Activated B cell treated with CpG ODN at 0.5 μM for 24 hours (primary cell): ENCODE results near the gene GPR183. TPM values are rescaled to one million over a fixed set of nuclear protein-coding genes. Genes with fewer than 3 reads are reported as not detected.

Experiments
- ATAC-seq: fragments of 200-7000 bp; cut with Tn5 transposase; one replicate; pipeline ENCODE4 v1.10.0; 2021; ENCODE audit warnings: low read depth, mild to moderate bottlenecking, moderate library complexity
- CTCF ChIA-PET: fragments of 350-600 bp; sonication (Branson Sonifier 250); formaldehyde crosslinking; loops from one replicate; lab custom pipeline; 2021; ENCODE audit warnings: antibody characterized with exemption; lab: Charles Lee
- POLR2A ChIA-PET: fragments of 350-600 bp; sonication (Branson Sonifier 250); formaldehyde crosslinking; loops from one replicate; lab custom pipeline; 2021; ENCODE audit warnings: antibody characterized with exemption; lab: Charles Lee
- DNase-seq: peaks from one replicate; pipeline ENCODE4 v3.0.0; 2022
- H3K27ac Mint-ChIP-seq: one replicate; pipeline ENCODE4 v1.8.0; 2020; ENCODE audit warnings: mixed read lengths
- H3K27me3 Mint-ChIP-seq: one replicate; pipeline ENCODE4 v1.8.0; 2021; ENCODE audit warnings: mixed read lengths
- H3K36me3 Mint-ChIP-seq: one replicate; pipeline ENCODE4 v1.8.0; 2021; ENCODE audit warnings: low read depth, mixed read lengths
- H3K4me1 Mint-ChIP-seq: one replicate; pipeline ENCODE4 v1.8.0; 2021; ENCODE audit warnings: mixed read lengths
- H3K4me3 Mint-ChIP-seq: one replicate; pipeline ENCODE4 v1.8.0; 2020; ENCODE audit warnings: mild to moderate bottlenecking, mixed read lengths
- H3K9me3 Mint-ChIP-seq: one replicate; pipeline ENCODE4 v1.8.0; 2020; ENCODE audit warnings: mixed read lengths
- intact Hi-C: fragments of 100-400 bp; cut with micrococcal nuclease; formaldehyde crosslinking; loops from one replicate; pipeline ENCODE4 v1.15.1; 2024
- total RNA-seq: library from RNA; stranded (reverse); gene quantifications from 2 replicates; pipeline ENCODE4 v1.2.3, GENCODE V29; 2022
- TF ChIP-seq, protein P1 (sequence below): fragments of 200-600 bp; IDR thresholded peaks from one replicate; pipeline ENCODE4 v1.8.0; 2022; ENCODE audit warnings: antibody characterized with exemption, mild to moderate bottlenecking

Gene GPR183
- total RNA-seq, 1 donor from 2014 or later, result 84.5 TPM

DNA sequence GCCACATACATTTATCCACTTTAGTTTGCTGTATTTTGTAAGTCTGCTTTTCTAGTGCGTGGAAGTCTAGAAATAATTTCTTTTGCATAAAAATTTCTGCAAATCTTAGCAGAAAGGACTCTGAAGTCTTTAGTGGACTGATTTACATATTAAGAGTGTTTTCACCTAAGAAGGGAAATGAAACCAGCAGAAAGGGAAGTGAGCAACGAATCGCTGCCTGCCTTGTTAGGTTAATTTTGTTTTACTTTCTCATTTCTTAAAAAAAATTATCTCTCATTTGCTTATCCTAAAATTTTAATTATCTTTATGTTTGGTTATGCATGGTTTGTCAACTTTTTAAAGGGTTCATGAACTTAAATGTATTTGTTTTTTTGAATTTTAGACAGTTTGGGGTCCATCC lies 48.3 kb downstream of the GPR183 start:
- H3K27ac Mint-ChIP-seq, result peak overlapping the region; percentile 96
- peak; percentile 56 for ATAC-seq
- ChIA-PET CTCF (interaction anchor here (0.8 to 2.7 kb wide), 11 partner anchors 10 to 82 kb away, joined by 3 to 24 read pairs (median 8); partner anchors contain the start of gene UBAC2), POLR2A (interaction anchor here (0.7 to 4.7 kb wide), 19 partner anchors 11 to 284 kb away, joined by 3 to 128 read pairs (median 5); partner anchors contain the start of gene UBAC2)
- H3K4me3 Mint-ChIP-seq, result peak overlapping the region; percentile 94
- no peaks in the 10 kb centered on the region for H3K27me3 Mint-ChIP-seq
- H3K9me3 Mint-ChIP-seq, result no peaks in the 10 kb centered on the region
- peaks cover 88% of the 10 kb centered on the region for H3K4me1 Mint-ChIP-seq
- intact Hi-C loops, result loop anchor here (1.0 to 5.0 kb wide), 8 partner anchors 23 to 1826 kb away; partner anchors contain the start of gene TM9SF2
- no peak for DNase-seq
- H3K36me3 Mint-ChIP-seq, result peaks cover 34% of the 10 kb centered on the region
- TF ChIP-seq, protein P1, sequence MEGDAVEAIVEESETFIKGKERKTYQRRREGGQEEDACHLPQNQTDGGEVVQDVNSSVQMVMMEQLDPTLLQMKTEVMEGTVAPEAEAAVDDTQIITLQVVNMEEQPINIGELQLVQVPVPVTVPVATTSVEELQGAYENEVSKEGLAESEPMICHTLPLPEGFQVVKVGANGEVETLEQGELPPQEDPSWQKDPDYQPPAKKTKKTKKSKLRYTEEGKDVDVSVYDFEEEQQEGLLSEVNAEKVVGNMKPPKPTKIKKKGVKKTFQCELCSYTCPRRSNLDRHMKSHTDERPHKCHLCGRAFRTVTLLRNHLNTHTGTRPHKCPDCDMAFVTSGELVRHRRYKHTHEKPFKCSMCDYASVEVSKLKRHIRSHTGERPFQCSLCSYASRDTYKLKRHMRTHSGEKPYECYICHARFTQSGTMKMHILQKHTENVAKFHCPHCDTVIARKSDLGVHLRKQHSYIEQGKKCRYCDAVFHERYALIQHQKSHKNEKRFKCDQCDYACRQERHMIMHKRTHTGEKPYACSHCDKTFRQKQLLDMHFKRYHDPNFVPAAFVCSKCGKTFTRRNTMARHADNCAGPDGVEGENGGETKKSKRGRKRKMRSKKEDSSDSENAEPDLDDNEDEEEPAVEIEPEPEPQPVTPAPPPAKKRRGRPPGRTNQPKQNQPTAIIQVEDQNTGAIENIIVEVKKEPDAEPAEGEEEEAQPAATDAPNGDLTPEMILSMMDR, result no peak

DNA sequence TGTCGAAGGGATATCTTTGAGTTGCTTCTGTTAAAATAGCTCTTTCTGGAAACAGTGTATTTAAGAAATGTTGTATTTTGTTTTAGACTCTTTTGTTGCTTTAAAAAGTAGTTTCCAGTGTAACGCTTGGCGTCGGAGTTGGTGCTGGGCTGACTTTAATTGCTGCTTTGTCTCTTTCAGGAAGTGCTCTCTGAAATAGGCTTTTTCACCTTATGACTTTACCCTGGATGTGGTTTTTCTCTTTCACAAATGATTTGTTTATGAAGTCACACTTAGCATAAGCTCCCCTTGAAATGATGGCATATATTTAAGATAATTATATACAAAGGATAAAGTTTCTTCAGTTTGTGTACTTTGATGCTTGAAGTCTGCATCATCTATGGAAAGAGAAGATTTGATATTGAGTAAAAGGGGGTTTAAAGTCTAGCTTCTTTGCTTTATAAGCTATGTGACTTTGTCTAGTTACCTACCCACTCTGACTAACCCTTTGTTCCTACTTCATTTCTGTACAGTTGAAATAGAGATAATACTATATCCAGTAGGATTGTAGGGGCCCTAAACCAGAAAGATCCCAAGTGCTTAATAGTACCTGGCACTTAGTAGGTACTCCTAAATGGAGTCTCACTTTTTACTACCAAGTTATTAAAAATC lies 48.9 kb downstream of the GPR183 start, which contains the start of gene GPR18:
TSS of gene GPR18 (minus strand) at position 170 of the 651 bp plus-strand sequence. CDS start 2,507 bp downstream, outside the sequence.
- ATAC-seq (peak; percentile 65), DNase-seq (no peak)
- H3K4me3 Mint-ChIP-seq, result peak within 1 kb of the TSS; percentile 94
- ChIA-PET CTCF (interaction anchor here (0.8 to 2.1 kb wide), 9 partner anchors 8 to 82 kb away, joined by 3 to 20 read pairs (median 4); partner anchors contain the start of gene UBAC2), POLR2A (interaction anchor here (0.5 to 4.7 kb wide), 22 partner anchors 11 to 285 kb away, joined by 3 to 128 read pairs (median 4); partner anchors contain the start of gene UBAC2)
- peaks cover 36% of the 10 kb centered on the region for H3K36me3 Mint-ChIP-seq
- intact Hi-C loops, result loop anchor here (1.0 to 5.0 kb wide), 6 partner anchors 24 to 1826 kb away; partner anchors contain the start of gene TM9SF2
- TF ChIP-seq, protein P1, result no peak
- peaks cover 86% of the 10 kb centered on the region for H3K4me1 Mint-ChIP-seq
- H3K27me3 Mint-ChIP-seq, result no peaks in the 10 kb centered on the region
- no peaks in the 10 kb centered on the region for H3K9me3 Mint-ChIP-seq
- peak within 1 kb of the TSS; percentile 96 for H3K27ac Mint-ChIP-seq

DNA sequence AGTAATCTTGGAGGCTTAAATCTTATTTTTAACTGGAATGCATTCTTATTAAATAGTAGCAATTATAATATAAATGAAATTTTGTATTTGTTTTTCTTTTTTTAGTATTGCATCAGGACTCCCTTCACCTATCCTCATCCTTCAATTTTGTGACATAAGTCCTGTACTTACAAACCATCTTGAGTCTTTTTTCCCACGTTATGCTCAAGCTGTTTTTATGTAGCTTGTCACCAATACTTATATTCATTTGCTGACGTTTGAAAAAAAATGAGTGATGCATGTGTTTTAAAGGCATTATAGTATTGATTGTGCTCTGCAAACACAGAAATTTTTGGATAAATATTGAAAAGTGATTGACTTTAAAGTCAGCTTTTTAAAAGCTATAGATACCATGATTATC lies 49.9 kb downstream of the GPR183 start:
- ATAC-seq (no peak), DNase-seq (no peak)
- H3K27me3 Mint-ChIP-seq, result no peaks in the 10 kb centered on the region
- H3K4me3 Mint-ChIP-seq, result peak overlapping the region; percentile 71
- peaks cover 75% of the 10 kb centered on the region for H3K4me1 Mint-ChIP-seq
- TF ChIP-seq, protein P1, result no peak
- peaks cover 34% of the 10 kb centered on the region for H3K36me3 Mint-ChIP-seq
- peak overlapping the region; percentile 56 for H3K27ac Mint-ChIP-seq
- H3K9me3 Mint-ChIP-seq, result no peaks in the 10 kb centered on the region
- ChIA-PET CTCF (interaction anchor here (1.0 to 2.1 kb wide), 7 partner anchors 9 to 179 kb away, joined by 3 to 20 read pairs (median 4); partner anchors contain the start of gene UBAC2), POLR2A (interaction anchor here (0.6 to 4.7 kb wide), 8 partner anchors 12 to 118 kb away, joined by 4 to 128 read pairs (median 10); partner anchors contain the start of gene UBAC2)
- intact Hi-C loops, result loop anchor here (5.0 kb wide), 1 partner anchor 245 kb away; the partner anchor contains the start of gene TM9SF2

DNA sequence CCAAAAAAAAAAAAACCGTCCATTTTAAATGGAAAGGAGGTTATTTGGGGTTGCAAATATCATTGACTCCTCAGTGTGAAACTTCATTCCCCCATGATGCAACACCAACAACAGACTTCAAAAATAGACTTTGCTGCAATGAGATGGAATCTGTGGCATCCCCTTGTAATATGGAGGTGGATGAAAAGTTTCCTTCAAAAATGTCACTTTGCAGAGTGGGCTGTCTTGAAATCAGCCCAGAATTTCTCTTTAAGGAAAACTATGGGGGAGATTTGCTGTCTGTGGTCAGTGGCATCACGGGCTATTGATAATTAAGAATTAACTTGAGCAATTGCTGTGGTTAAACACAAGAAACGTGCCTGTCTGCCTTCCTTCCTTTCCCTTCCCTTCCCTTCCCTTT lies 50.5 kb downstream of the GPR183 start:
- ChIA-PET CTCF (interaction anchor here (0.7 to 2.4 kb wide), 9 partner anchors 9 to 173 kb away, joined by 3 to 20 read pairs (median 10); partner anchors contain the start of gene UBAC2), POLR2A (interaction anchor here (0.6 to 4.7 kb wide), 20 partner anchors 9 to 245 kb away, joined by 3 to 128 read pairs (median 5); partner anchors contain the start of gene UBAC2)
- H3K27ac Mint-ChIP-seq, result peak overlapping the region; percentile 87
- TF ChIP-seq, protein P1, result no peak
- ATAC-seq, result peak; percentile 22
- peaks cover 38% of the 10 kb centered on the region for H3K36me3 Mint-ChIP-seq
- no peaks in the 10 kb centered on the region for H3K9me3 Mint-ChIP-seq
- H3K4me1 Mint-ChIP-seq, result peaks cover 75% of the 10 kb centered on the region
- peak overlapping the region; percentile 85 for H3K4me3 Mint-ChIP-seq
- H3K27me3 Mint-ChIP-seq, result no peaks in the 10 kb centered on the region
- intact Hi-C loops, result loop anchor here (5.0 kb wide), 1 partner anchor 246 kb away; the partner anchor contains the start of gene TM9SF2
- no peak for DNase-seq
